ENCODE data around the gene NTMT2.
"Not testable (repeated sequence)": the region's sequence is repeated elsewhere in the genome, so short reads cannot be mapped to it uniquely, and the experiment has no call there.

Gene NTMT2

DNA sequence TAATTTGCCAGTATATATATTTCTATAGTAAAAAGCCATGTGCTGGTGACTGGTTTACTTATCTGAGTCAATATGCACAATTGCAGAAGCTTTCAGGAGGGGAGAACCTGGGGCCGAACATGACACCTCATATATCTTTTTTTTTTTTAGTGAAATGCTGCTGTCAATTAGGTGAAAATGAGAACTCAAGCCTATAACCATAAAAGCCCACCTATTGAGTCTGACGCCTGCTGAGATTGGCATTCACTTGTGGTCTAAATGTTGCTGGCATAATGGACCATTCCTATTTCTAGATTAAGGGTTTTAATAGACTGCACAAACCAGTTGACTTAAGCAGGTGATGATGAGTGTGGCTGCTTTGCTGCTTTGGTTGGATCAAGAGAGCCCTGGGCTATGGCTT, 10.8 kb downstream of the NTMT2 start:
- DNase-seq (ENCODE audit: low read depth in 1 of 2, low spot score in 1 of 2): no peak

GRCh38 chr1:170157820-170158219, 12.1 kb downstream of the NTMT2 start:
- no peak for DNase-seq (ENCODE audit: low read depth in 1 of 2, low spot score in 1 of 2)

- no peak for DNase-seq (ENCODE audit: low read depth in 1 of 2, low spot score in 1 of 2)
Observed at GRCh38 chr1:170162459-170163246, 16.9 kb downstream of the NTMT2 start.

DNA sequence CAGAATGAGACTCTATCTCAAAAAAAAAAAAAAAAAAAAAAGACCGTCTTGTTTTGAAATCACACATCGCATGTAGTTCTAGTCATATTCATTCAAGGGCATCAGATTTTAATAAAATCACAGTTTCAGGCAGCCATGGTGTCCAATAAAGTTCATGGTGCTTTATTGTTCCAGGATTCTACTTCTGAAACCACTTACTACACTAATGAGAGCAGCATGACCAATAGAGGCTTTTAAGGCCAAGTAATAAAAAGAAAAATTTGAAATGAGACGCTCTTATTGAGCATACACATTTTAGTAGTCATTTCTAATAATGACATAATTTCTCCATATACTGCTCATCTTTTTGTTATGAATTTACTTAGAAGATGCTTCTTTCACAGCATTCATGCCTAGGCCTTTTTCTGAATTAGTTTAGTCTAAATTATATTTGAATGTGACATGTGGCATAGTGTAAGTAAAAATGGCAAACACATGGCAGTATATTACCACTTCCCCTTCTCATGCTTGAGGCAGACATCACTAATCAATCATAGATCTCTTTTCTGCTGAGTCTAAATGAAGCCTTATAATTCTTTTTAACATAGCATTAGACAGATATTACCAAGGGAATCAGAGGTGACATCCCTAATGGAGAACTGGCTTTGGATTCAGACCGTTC, 18.5 kb downstream of the NTMT2 start:
- no peak for DNase-seq (ENCODE audit: low read depth in 1 of 2, low spot score in 1 of 2)

DNA sequence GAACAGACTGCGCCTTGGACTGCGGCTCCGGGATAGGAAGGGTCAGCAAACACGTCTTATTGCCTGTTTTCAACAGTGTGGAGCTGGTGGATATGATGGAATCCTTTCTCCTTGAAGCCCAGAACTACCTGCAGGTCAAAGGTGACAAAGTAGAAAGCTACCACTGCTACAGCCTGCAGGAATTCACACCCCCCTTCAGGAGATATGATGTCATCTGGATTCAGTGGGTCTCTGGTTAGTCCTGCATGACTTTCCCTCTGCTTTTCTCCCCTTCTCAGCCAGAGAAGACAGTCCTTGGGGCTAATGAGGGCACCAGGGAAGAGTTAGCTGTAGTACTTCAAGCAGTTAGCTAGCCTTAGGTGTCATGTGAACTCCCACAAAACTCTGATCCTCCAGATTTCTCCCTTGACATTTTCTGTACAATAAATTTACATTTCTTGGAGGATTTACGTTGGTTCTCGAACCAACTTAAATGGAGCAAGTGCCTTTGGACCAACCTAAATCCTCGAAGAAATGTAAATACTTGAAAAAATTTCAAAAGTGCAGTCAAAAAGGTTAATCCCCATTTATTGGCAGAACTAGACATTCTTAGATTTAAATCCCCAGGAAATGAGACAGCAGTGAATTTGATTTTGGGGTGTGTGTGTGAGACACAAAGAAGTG, 20.9 kb downstream of the NTMT2 start:
- DNase-seq (ENCODE audit: low read depth in 1 of 2, low spot score in 1 of 2): no peak

DNA sequence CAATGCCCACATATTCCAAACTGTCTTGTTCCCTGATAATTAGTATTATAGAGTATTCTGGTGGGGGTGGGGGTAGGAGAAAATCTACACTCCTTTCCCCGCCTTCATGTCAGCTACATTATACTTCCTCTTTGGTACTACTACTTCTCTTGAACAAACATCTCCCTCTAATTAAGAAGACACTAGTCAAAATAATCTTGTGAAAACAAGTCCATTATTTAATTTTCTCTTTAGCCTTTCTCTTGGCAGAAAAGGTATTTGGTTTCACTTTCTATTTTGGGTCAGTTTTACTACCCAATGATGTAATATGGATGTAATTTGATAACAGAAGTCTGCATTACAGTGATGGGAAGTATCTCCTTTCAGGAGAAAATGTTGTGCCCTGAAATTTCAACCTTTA, 22.5 kb downstream of the NTMT2 start:
- DNase-seq (ENCODE audit: low read depth in 1 of 2, low spot score in 1 of 2): no peak

DNA sequence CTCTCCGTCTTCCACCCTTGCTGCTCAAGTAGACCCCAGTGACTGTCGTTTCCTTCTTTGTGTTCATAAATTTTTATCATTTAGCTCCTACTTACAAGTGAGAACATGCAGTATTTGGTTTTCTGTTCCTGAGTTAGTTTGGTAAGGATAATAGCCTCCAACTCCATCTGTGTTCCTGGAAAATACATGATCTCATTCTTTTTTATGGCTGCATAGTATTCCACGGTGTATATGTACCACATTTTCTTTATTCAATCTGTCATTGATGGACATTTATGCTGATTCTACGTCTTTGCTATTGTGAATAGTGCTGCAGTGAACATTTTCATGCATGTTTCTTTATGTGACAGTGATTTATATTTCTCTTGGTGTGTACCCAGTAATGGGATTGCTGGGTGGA, 24.8 kb downstream of the NTMT2 start:
- not testable (repeated sequence) for DNase-seq (ENCODE audit: low read depth in 1 of 2, low spot score in 1 of 2)

GRCh38 chr1:170174395-170174794, 28.6 kb downstream of the NTMT2 start:
- DNase-seq (ENCODE audit: low read depth in 1 of 2, low spot score in 1 of 2): no peak

- DNase-seq (ENCODE audit: low read depth in 1 of 2, low spot score in 1 of 2): no peak
Observed at GRCh38 chr1:170175041-170175440, 29.3 kb downstream of the NTMT2 start.

- no peak for DNase-seq (ENCODE audit: low read depth in 1 of 2, low spot score in 1 of 2)
Observed at GRCh38 chr1:170175484-170175883, 29.7 kb downstream of the NTMT2 start.

DNA sequence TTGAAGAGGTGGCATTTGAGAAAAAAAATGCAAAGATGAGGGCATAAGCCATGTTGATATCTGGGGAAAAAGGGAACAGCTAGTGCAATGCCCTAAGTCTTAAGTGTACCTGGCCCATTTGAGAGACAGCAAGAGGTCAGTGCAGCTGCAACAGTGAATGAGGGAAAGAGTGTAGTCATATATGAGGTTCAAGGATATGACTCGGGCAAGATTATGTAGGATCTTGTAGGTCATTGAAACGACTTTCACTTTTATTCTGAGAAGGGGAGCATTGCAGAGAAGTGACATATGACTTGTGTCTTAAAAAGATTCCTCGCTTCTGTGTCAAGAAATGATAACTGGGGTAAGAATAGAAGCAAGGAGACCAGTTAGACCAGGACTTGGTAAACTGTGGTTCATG, 31.0 kb downstream of the NTMT2 start:
- no peak for DNase-seq (ENCODE audit: low read depth in 1 of 2, low spot score in 1 of 2)

- DNase-seq (ENCODE audit: low read depth in 1 of 2, low spot score in 1 of 2): no peak
Observed at GRCh38 chr1:170182442-170182841, 36.7 kb downstream of the NTMT2 start.

- DNase-seq (ENCODE audit: low read depth in 1 of 2, low spot score in 1 of 2): no peak
Observed at GRCh38 chr1:170192546-170192945, 46.8 kb downstream of the NTMT2 start.

DNA sequence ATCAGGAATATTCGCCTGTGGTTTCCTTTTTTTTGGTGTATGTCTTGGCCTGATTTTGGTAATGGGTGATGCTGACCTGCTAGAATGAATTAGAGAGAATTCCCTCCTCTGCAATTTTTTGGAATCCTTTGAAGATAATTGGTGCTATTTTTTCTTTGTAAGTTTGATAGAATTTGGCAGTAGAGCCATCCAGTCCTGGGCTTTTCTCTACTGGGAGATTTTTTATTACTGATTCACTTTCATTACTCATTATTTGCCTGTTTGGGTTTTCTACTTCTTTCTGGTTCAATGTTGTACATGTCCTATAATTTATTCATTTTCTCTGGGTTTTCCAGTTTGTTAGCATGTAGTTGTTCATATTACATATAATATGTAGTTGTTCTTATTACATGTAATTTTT, 48.7 kb downstream of the NTMT2 start:
- no peak for DNase-seq (ENCODE audit: low read depth in 1 of 2, low spot score in 1 of 2)

DNA sequence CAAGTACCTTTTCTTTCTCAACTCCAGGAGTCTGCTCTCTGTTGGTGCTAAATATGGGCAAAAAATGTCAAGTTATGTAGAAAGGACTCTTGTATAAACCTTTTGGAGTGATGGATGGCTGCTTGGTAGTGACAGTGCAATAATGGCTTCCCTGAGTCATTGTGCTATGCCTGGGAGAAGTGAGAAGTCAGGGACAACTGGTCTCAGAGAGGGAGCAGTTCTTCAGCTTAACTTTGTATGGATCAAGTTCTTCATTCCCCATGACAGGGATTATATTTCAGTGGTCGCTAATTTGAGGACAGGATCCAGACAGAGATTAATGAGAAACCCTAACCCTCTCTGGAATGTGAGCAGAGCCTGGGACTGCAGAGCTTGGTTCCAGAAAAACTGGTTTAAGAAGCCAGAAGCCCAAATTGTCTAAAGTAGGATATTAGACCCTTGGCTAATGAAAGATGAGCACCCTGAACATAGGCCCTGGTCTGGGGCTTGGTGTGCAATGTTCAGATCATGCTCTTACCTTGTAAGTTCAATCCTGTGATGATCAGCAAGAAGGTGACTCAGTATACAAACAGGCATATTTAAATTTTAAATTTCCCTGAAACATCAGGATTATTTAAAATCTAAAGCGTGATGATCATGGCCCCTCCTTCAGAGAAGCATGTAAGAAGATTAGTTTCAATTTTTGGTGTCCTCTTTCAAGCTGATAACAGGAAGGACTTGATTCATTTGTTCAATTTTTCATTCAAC, 50.9 kb downstream of the NTMT2 start:
- no peak for DNase-seq (ENCODE audit: low read depth in 1 of 2, low spot score in 1 of 2)

GRCh38 chr1:170198090-170198489, 52.3 kb downstream of the NTMT2 start:
- DNase-seq (ENCODE audit: low read depth in 1 of 2, low spot score in 1 of 2): no peak

DNA sequence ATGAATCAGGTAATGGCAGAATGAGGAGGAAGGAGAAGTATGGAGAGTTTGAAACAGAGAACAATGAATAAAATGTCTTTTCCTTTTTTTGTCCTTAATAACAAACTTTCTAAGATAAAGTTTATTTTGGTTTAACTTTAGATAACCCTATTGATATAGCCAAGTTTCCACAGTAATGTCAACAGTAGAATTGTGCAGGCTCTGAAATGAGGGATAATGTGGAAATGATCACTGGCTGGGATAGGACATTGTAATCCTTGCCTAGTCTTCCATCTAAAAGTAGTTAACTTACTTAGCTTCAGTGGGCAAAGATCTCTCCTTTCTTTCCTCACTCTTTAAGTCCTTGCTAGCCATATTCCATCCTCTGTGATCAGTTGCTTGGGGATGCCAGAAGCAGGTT, 52.8 kb downstream of the NTMT2 start:
- DNase-seq (ENCODE audit: low read depth in 1 of 2, low spot score in 1 of 2): no peak

GRCh38 chr1:170200161-170200560, 54.4 kb downstream of the NTMT2 start:
- no peak for DNase-seq (ENCODE audit: low read depth in 1 of 2, low spot score in 1 of 2)

- no peak for DNase-seq (ENCODE audit: low read depth in 1 of 2, low spot score in 1 of 2)
Observed at GRCh38 chr1:170200621-170201397, 55.0 kb downstream of the NTMT2 start.

DNA sequence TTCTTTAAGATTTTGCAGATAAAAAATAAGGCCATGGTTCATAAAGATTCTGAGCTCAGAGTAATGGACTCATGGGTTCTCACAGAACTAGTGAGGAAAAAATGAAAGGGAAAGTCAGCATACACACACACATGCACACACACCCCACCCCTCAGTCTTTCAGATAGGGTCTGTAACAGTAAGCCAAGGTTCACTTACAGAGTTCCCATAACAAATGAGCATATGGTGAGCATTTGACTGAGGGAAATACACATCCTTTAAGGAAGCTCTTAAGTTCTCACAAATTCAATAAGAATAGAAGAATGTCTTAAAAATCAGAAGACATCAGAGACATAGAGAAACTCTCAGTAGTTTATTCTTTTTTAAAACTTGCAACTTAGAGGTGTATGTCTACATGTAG, 57.9 kb downstream of the NTMT2 start:
- DNase-seq (ENCODE audit: low read depth in 1 of 2, low spot score in 1 of 2): no peak

DNA sequence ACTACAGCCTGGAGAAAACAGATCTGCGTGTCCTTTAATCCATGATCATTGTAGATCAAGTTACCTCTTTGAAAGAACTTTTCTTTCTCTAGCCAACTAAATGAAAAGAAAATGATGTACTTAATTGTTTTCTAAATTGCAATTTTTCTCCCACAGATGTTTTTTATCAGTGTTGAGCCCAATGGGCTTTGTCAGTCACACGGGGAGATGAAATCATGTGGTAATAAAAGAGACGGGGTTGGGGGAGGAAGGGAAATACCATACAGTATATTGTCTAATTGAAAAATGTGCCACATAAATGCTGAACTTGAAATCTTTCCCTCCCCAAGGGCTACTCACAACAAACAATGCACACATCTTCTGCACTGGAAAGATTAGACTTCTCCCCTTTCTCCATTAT, 58.4 kb downstream of the NTMT2 start:
- no peak for DNase-seq (ENCODE audit: low read depth in 1 of 2, low spot score in 1 of 2)
